PC-3 (cell line): ENCODE data around the gene HBEGF.

ENCODE experiments used
- CTCF ChIP-seq: fragments of 300-600 bp; sonication (generic); conservative IDR thresholded peaks from 2 replicates; pipeline ENCODE4 v1.5.1; 2017; ENCODE audit warnings: antibody characterized with exemption, low read depth, mild to moderate bottlenecking, low read length
- EZH2phosphoT487 ChIP-seq: fragments of 300-600 bp; sonication (generic); IDR thresholded peaks from 2 replicates; pipeline ENCODE4 v1.6.1; 2018; ENCODE audit warnings: mild to moderate bottlenecking, antibody characterized with exemption, low read length, borderline replicate concordance

GRCh38 chr5:140348104-140348503 lies 1.7 kb upstream of the HBEGF start:
- TF ChIP-seq CTCF (no peak), EZH2phosphoT487 (no peak)
